Stimulated activated CD8-positive, alpha-beta memory T cell treated with anti-CD3 and anti-CD28 coated beads, Interleukin-12 subunit alpha, Interleukin-12 subunit beta, amount 100 ng/mL, for 24 hours (primary cell): ENCODE measurements around the gene TBC1D3D.
"Not testable (repeated sequence)": the region's sequence is repeated elsewhere in the genome, so short reads cannot be mapped to it uniquely, and the experiment has no call there.

Source experiments
- DNase-seq: peaks from one replicate; pipeline ENCODE4 v3.0.0-alpha.2; 2020; ENCODE audit errors: extremely low read depth

Gene TBC1D3D

DNA sequence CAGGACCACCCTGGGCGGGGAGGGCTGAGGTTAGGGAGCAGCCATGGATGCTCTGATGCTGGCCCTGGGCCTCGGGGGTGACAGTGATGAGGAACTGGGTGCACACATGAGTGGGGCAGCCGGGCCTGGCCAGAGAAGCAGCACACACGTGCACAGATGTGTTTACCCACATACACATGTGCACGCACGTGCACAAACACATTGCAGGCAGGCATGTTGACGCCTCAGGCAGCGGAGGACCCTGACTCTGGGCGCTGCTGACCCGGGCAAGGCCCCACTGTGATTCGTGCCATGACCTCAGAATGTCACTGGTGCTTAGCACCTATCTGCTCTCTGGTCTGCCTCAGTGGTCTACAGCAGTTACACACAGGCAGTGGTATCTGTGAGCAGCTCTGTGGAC lies at the start of gene TBC1D3D:
TSS of gene TBC1D3D (plus strand) at position 301 of the 400 bp plus-strand sequence. CDS start 1,585 bp downstream, outside the sequence.
- DNase-seq, result not testable (repeated sequence)

DNA sequence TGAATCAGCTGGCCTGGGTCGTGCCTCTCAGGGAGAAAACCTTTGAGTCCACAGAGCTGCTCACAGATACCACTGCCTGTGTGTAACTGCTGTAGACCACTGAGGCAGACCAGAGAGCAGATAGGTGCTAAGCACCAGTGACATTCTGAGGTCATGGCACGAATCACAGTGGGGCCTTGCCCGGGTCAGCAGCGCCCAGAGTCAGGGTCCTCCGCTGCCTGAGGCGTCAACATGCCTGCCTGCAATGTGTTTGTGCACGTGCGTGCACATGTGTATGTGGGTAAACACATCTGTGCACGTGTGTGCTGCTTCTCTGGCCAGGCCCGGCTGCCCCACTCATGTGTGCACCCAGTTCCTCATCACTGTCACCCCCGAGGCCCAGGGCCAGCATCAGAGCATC lies 14.8 kb upstream of the TBC1D3D start, which contains the start of gene TBC1D3L:
TSS of gene TBC1D3L (minus strand) at position 101 of the 400 bp plus-strand sequence. CDS start 1,540 bp downstream, outside the sequence.
- DNase-seq, result not testable (repeated sequence)
